Common myeloid progenitor, CD34-positive (primary cell): Measurements from ENCODE around the gene MYO3B.

Experiments
- CTCF ChIA-PET: fragments of 350-600 bp; sonication (Branson Sonifier 250); formaldehyde crosslinking; loops from one replicate; lab custom pipeline; 2021; ENCODE audit warnings: antibody characterized with exemption; lab: Charles Lee
- POLR2A ChIA-PET: fragments of 350-600 bp; sonication (Branson Sonifier 250); formaldehyde crosslinking; loops from one replicate; lab custom pipeline; 2021; ENCODE audit warnings: antibody characterized with exemption; lab: Charles Lee
- DNase-seq, 3 donors: peaks; one replicate each; pipeline versions ENCODE4 v3.0.0 to v3.0.0-alpha.2; 2013
- H3K27ac ChIP-seq, 2 experiments: 1 replicate in 1 of 2; 2 replicates in 1 of 2; pipeline ENCODE4 v1.7.0; 2013; ENCODE audit warnings: inconsistent platforms in 2 of 2, low read length in 2 of 2, mild to moderate bottlenecking in 2 of 2, low read depth in 1 of 2, moderate library complexity in 1 of 2; ENCODE audit not compliant: severe bottlenecking in 2 of 2, insufficient read depth in 1 of 2, poor library complexity in 1 of 2
- H3K27me3 ChIP-seq, 5 experiments: replicated peaks in 2 of 5; 1 replicate in 3 of 5; 2 replicates in 2 of 5; pipeline versions ENCODE4 v1.6.1 to v1.7.0; 2013; ENCODE audit warnings: low read length in 4 of 5, mild to moderate bottlenecking in 2 of 5, moderate library complexity in 2 of 5, inconsistent platforms in 1 of 5; ENCODE audit not compliant: insufficient read depth in 5 of 5, control insufficient read depth in 4 of 5
- H3K36me3 ChIP-seq, 4 experiments: 1 replicate in 2 of 4; 2 replicates in 2 of 4; pipeline versions ENCODE4 v1.6.1 to v1.7.0; 2013; ENCODE audit warnings: low read length in 3 of 4, control low read depth in 1 of 4, mild to moderate bottlenecking in 1 of 4; ENCODE audit not compliant: control insufficient read depth in 4 of 4, insufficient read depth in 4 of 4
- H3K4me1 ChIP-seq, 4 experiments: 1 replicate in 3 of 4; 2 replicates in 1 of 4; pipeline versions ENCODE4 v1.6.1 to v1.7.1; 2013; ENCODE audit warnings: low read length in 3 of 4, mild to moderate bottlenecking in 3 of 4, control low read depth in 1 of 4, inconsistent platforms in 1 of 4, moderate library complexity in 1 of 4; ENCODE audit not compliant: control insufficient read depth in 4 of 4, insufficient read depth in 4 of 4; ENCODE audit errors: control extremely low read depth in 1 of 4
- H3K4me3 ChIP-seq, 7 experiments: 1 replicate in 4 of 7; 2 replicates in 3 of 7; pipeline versions ENCODE4 v1.5.1 to v1.7.0; 2013; ENCODE audit warnings: mild to moderate bottlenecking in 7 of 7, low read length in 6 of 7, moderate library complexity in 6 of 7, inconsistent platforms in 2 of 7, low read depth in 2 of 7, control low read depth in 1 of 7; ENCODE audit not compliant: insufficient read depth in 4 of 7, control insufficient read depth in 1 of 7; ENCODE audit errors: extremely low read depth in 1 of 7
- H3K9me3 ChIP-seq, 5 experiments: 1 replicate in 4 of 5; 2 replicates in 1 of 5; pipeline versions ENCODE4 v1.6.1 to v1.7.1; 2013; ENCODE audit warnings: low read length in 4 of 5, mild to moderate bottlenecking in 2 of 5, inconsistent platforms in 1 of 5, low read depth in 1 of 5, moderate library complexity in 1 of 5; ENCODE audit not compliant: control insufficient read depth in 4 of 5, insufficient read depth in 2 of 5; ENCODE audit errors: control extremely low read depth in 1 of 5
- WGBS: methylation state at CpG from one replicate; pipeline ENCODE4 v1.1.5; 2013; ENCODE audit not compliant: insufficient coverage; 5-methylcytosine and 5-hydroxymethylcytosine counted together

Gene MYO3B

GRCh38 chr2:170455617-170456426 lies 277.9 kb downstream of the MYO3B start:
- Histone ChIP-seq H3K27ac (no peak overlapping the region), H3K27me3 (no peaks in the 10 kb centered on the region), H3K4me3 (no peak overlapping the region), H3K9me3 (peaks cover 0 to 4% (median 0%) of the 10 kb centered on the region in 5 experiments), H3K36me3 (no peaks in the 10 kb centered on the region), H3K4me1 (no peaks in the 10 kb centered on the region)
- ChIA-PET POLR2A (no interaction called here), CTCF (no interaction called here)
- DNase-seq, result no peak
- 83% methylated on average over 3 of the region's 5 CpGs for WGBS

GRCh38 chr2:170456914-170457313 lies 279.0 kb downstream of the MYO3B start:
- no peaks in the 10 kb centered on the region for H3K4me1 ChIP-seq
- POLR2A ChIA-PET, result no interaction called here
- H3K27ac ChIP-seq, result no peak overlapping the region
- no peaks in the 10 kb centered on the region for H3K36me3 ChIP-seq
- no peak overlapping the region for H3K4me3 ChIP-seq
- CTCF ChIA-PET, result no interaction called here
- H3K9me3 ChIP-seq, result peaks cover 0 to 4% (median 0%) of the 10 kb centered on the region in 5 experiments
- no peak for DNase-seq
- no peaks in the 10 kb centered on the region for H3K27me3 ChIP-seq
- WGBS, result 100% methylated on average over 1 of the region's 3 CpGs

- CTCF ChIA-PET, result interaction anchor here (0.6 to 1.2 kb wide), 2 partner anchors 88 to 998 kb away, joined by 4 read pairs; no protein-coding TSS in a partner anchor
- Histone ChIP-seq H3K27me3 (no peaks in the 10 kb centered on the region), H3K4me1 (no peaks in the 10 kb centered on the region), H3K9me3 (peaks cover 0 to 4% (median 0%) of the 10 kb centered on the region in 5 experiments), H3K27ac (no peak overlapping the region), H3K36me3 (no peaks in the 10 kb centered on the region), H3K4me3 (no peak overlapping the region)
- POLR2A ChIA-PET, result no interaction called here
- DNase-seq, result no peak
- 93% methylated on average over 6 of the region's 9 CpGs for WGBS
Observed at GRCh38 chr2:170457742-170458141, 279.8 kb downstream of the MYO3B start.

GRCh38 chr2:170461889-170462288 lies 283.9 kb downstream of the MYO3B start:
- Histone ChIP-seq H3K27me3 (no peaks in the 10 kb centered on the region), H3K27ac (no peak overlapping the region), H3K36me3 (no peaks in the 10 kb centered on the region), H3K4me1 (no peaks in the 10 kb centered on the region), H3K9me3 (peaks cover 0 to 4% (median 0%) of the 10 kb centered on the region in 5 experiments), H3K4me3 (no peak overlapping the region)
- CTCF ChIA-PET, result no interaction called here
- no peak for DNase-seq
- POLR2A ChIA-PET, result no interaction called here
- 95% methylated on average over 2 of the region's 4 CpGs for WGBS

GRCh38 chr2:170462433-170463205 lies 284.7 kb downstream of the MYO3B start:
- ChIA-PET POLR2A (no interaction called here), CTCF (no interaction called here)
- WGBS, result 72% methylated on average over 4 of the region's 8 CpGs
- no peak for DNase-seq
- Histone ChIP-seq H3K4me1 (no peaks in the 10 kb centered on the region), H3K9me3 (peaks cover 0 to 4% (median 0%) of the 10 kb centered on the region in 5 experiments), H3K27me3 (no peaks in the 10 kb centered on the region), H3K36me3 (no peaks in the 10 kb centered on the region), H3K4me3 (no peak overlapping the region), H3K27ac (no peak overlapping the region)

- no peaks in the 10 kb centered on the region for H3K4me1 ChIP-seq
- POLR2A ChIA-PET, result no interaction called here
- CTCF ChIA-PET, result interaction anchor here (0.5 kb wide), 1 partner anchor 35 kb away, joined by 4 read pairs; no protein-coding TSS in a partner anchor
- H3K9me3 ChIP-seq, result peaks cover 0 to 4% (median 0%) of the 10 kb centered on the region in 5 experiments
- H3K36me3 ChIP-seq, result no peaks in the 10 kb centered on the region
- H3K4me3 ChIP-seq, result no peak overlapping the region
- H3K27ac ChIP-seq, result no peak overlapping the region
- DNase-seq, result no peak
- no peaks in the 10 kb centered on the region for H3K27me3 ChIP-seq
- WGBS, result 98% methylated on average over 4 of the region's 4 CpGs
Observed at GRCh38 chr2:170463206-170463537, 285.2 kb downstream of the MYO3B start.

- Histone ChIP-seq H3K27me3 (no peaks in the 10 kb centered on the region), H3K9me3 (peaks cover 0 to 6% (median 0%) of the 10 kb centered on the region in 5 experiments), H3K27ac (no peak overlapping the region), H3K4me1 (no peaks in the 10 kb centered on the region), H3K36me3 (no peaks in the 10 kb centered on the region), H3K4me3 (no peak overlapping the region)
- WGBS, result 98% methylated on average over 4 of the region's 5 CpGs
- ChIA-PET CTCF (no interaction called here), POLR2A (no interaction called here)
- no peak for DNase-seq
Observed at GRCh38 chr2:170464268-170464667, 286.3 kb downstream of the MYO3B start.
